ENCODE data around the gene SLC35A5. TPM values are rescaled to one million over a fixed set of nuclear protein-coding genes. Genes with fewer than 3 reads are reported as not detected.

SLC35A5 gene
- total RNA-seq, 2 donors from 2014 or later: 39.9 to 43.2 TPM

- Mint-ChIP-seq H3K36me3 (ENCODE audit: low read depth) (no peaks in the 10 kb centered on the region), H3K4me1 (peaks cover 17% of the 10 kb centered on the region), H3K27ac (no peak overlapping the region), H3K4me3 (no peak overlapping the region), H3K9me3 (no peaks in the 10 kb centered on the region), H3K27me3 (ENCODE audit: insufficient read depth) (peaks cover 4% of the 10 kb centered on the region)
- Histone ChIP-seq H3K4me1 (ENCODE audit: control insufficient read depth, insufficient read depth, low read length) (no peaks in the 10 kb centered on the region), H3K36me3 (ENCODE audit: control insufficient read depth, insufficient read depth, low read length) (no peaks in the 10 kb centered on the region), H3K27ac (ENCODE audit: low read depth, low read length) (no peak overlapping the region), H3K27me3 (ENCODE audit: control insufficient read depth, insufficient read depth, low read length, poor library complexity, severe bottlenecking) (peaks cover 4% of the 10 kb centered on the region), H3K9me3 (ENCODE audit: control insufficient read depth, low read length) (no peaks in the 10 kb centered on the region), H3K9ac (ENCODE audit: extremely low read depth, low read length, poor library complexity, severe bottlenecking) (no peak overlapping the region), H3K4me3 (ENCODE audit: low read length) (no peak overlapping the region)
- no peak for DNase-seq
- WGBS, 2 experiments (ENCODE audit: insufficient coverage in 1 of 2, insufficient read length in 1 of 2): 94 to 100% methylated on average over 2 to 3 of the region's 4 CpGs
- TF ChIP-seq, protein P1, sequence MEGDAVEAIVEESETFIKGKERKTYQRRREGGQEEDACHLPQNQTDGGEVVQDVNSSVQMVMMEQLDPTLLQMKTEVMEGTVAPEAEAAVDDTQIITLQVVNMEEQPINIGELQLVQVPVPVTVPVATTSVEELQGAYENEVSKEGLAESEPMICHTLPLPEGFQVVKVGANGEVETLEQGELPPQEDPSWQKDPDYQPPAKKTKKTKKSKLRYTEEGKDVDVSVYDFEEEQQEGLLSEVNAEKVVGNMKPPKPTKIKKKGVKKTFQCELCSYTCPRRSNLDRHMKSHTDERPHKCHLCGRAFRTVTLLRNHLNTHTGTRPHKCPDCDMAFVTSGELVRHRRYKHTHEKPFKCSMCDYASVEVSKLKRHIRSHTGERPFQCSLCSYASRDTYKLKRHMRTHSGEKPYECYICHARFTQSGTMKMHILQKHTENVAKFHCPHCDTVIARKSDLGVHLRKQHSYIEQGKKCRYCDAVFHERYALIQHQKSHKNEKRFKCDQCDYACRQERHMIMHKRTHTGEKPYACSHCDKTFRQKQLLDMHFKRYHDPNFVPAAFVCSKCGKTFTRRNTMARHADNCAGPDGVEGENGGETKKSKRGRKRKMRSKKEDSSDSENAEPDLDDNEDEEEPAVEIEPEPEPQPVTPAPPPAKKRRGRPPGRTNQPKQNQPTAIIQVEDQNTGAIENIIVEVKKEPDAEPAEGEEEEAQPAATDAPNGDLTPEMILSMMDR (conservative IDR thresholded peaks at IDR 0.05): no peak
Measured at GRCh38 chr3:112634786-112635541, 73.1 kb downstream of the SLC35A5 start.

Other genes starting within 250 kb of the SLC35A5 start
- gene CD200, start 228.9 kb upstream of the SLC35A5 start, total RNA-seq: 10 to 100 TPM; 49.2 to 58.6 TPM
- gene BTLA, start 62.6 kb upstream of the SLC35A5 start, total RNA-seq: not detected
- gene ATG3, start 83 bp upstream of the SLC35A5 start, total RNA-seq: 10 to 100 TPM; 36.3 to 42.1 TPM
- gene CCDC80, start 79.1 kb downstream of the SLC35A5 start, total RNA-seq: 10 to 100 TPM in 1 of 2 donors, 1 to 10 TPM in 1; 4.6 to 31.5 TPM